ENCODE data around the gene CLRN2.
"Not testable (repeated sequence)": the region's sequence is repeated elsewhere in the genome, so short reads cannot be mapped to it uniquely, and the experiment has no call there.

Gene CLRN2

DNA sequence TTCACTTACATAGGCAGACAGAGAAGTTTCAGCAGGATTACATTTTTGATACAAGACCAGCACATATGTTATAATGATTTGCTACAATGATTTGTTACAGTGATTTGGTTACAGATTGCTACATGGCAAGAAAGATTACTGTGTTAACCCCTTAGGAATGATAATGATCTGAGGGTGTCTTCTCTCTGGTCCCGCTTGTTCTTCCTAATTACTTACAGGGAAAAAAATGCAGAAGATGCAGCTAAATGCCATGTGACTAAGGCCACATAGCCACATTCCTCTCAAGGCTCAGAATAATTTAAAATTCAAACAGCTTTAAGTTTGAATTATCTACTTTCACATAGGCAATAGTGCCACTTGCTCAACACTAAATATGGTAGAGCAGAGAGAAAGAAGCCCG lies 52.3 kb downstream of the CLRN2 start:
- no peaks in the 10 kb centered on the region for H3K27me3 ChIP-seq (ENCODE audit: control insufficient read depth in 1 of 2, insufficient read depth in 2 of 2, low read length in 2 of 2)

GRCh38 chr4:17574206-17574605 lies 59.2 kb downstream of the CLRN2 start:
- Histone ChIP-seq H3K9ac (ENCODE audit: low read length) (no peak overlapping the region), H3K9me3 (ENCODE audit: low read length) (no peaks in the 10 kb centered on the region), H3K4me3 (ENCODE audit: low read depth in 1 of 2, low read length in 2 of 2) (no peak overlapping the region), H3K36me3 (ENCODE audit: insufficient read depth, low read length) (no peaks in the 10 kb centered on the region), H3K27me3 (ENCODE audit: control insufficient read depth in 1 of 2, insufficient read depth in 2 of 2, low read length in 2 of 2) (no peaks in the 10 kb centered on the region), H3K27ac (ENCODE audit: low read depth, low read length) (no peak overlapping the region), H3K4me1 (ENCODE audit: insufficient read depth, low read length) (peaks cover 14% of the 10 kb centered on the region)

More for the DNA sequence above, 52.3 kb downstream of the CLRN2 start:
- Histone ChIP-seq H3K9ac (ENCODE audit: low read length) (no peak overlapping the region), H3K4me1 (ENCODE audit: insufficient read depth, low read length) (no peaks in the 10 kb centered on the region), H3K9me3 (ENCODE audit: low read length) (no peaks in the 10 kb centered on the region), H3K4me3 (ENCODE audit: low read depth in 1 of 2, low read length in 2 of 2) (no peak overlapping the region), H3K36me3 (ENCODE audit: insufficient read depth, low read length) (no peaks in the 10 kb centered on the region), H3K27ac (ENCODE audit: low read depth, low read length) (no peak overlapping the region)

GRCh38 chr4:17575177-17575576 lies 60.2 kb downstream of the CLRN2 start:
- not testable (repeated sequence) for H3K36me3 ChIP-seq (ENCODE audit: insufficient read depth, low read length); H3K27ac ChIP-seq (ENCODE audit: low read depth, low read length); H3K27me3 ChIP-seq (ENCODE audit: control insufficient read depth in 1 of 2, insufficient read depth in 2 of 2, low read length in 2 of 2); H3K9me3 ChIP-seq (ENCODE audit: low read length); H3K4me3 ChIP-seq (ENCODE audit: low read depth in 1 of 2, low read length in 2 of 2); H3K9ac ChIP-seq (ENCODE audit: low read length)
- H3K4me1 ChIP-seq (ENCODE audit: insufficient read depth, low read length), result peaks cover 14% of the 10 kb centered on the region

All from muscle layer of colon (tissue), 2 donors.